ENCODE results near the gene ATP5F1C. TPM values are rescaled to one million over a fixed set of nuclear protein-coding genes. Genes with fewer than 3 reads are reported as not detected.

The ATP5F1C gene
- polyA plus RNA-seq, 1 of the 3 experiments (the other 2 are of a cell fraction): 299 TPM

DNA sequence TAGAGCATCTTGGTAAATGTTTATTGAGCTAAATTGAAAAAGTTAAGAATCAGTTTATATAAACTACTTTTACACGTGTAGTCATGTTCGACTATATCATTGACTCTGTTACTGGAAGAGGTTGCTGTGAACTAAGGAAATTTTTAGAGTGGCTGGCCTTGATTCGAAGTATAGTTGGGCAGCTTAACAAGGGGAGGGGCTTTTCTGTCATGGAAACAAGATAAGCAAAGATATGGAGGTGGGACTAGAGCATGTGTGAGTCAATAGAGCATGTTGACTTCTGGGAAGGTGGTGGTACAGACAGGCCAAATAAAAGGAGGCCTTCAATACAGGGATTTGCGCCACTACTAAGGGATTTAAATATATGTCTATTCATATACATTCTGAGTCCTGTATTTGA lies 7.6 kb downstream of the ATP5F1C start:
- CTCF ChIA-PET: interaction anchor here (0.6 kb wide), 2 partner anchors 17 to 18 kb away, joined by 3 read pairs; no protein-coding TSS in a partner anchor
- WGBS (ENCODE audit: low lambda C conversion rate): 89% methylated on average over 4 of the region's 4 CpGs
- Histone ChIP-seq H3F3A (replicated peaks; ENCODE audit: insufficient read depth) (peaks cover 41% of the 10 kb centered on the region), H3K27me3 (ENCODE audit: insufficient read depth) (no peaks in the 10 kb centered on the region), H3K9ac (no peak overlapping the region), H3K9me2 (no peaks in the 10 kb centered on the region), H3K36me3 (replicated peaks in 1 of 2; ENCODE audit: control insufficient read depth in 1 of 2, insufficient read depth in 2 of 2, low read length in 1 of 2) (peaks cover 39 to 47% of the 10 kb centered on the region in 2 experiments), H3K27ac (ENCODE audit: low read depth in 2 of 2, low read length in 1 of 2) (no peak overlapping the region), H3K9me3 (no peaks in the 10 kb centered on the region), H3K79me2 (ENCODE audit: insufficient read depth) (peaks cover 85% of the 10 kb centered on the region), H4K20me1 (ENCODE audit: insufficient read depth) (peaks cover 47% of the 10 kb centered on the region), H3K4me1 (ENCODE audit: control insufficient read depth in 1 of 2, insufficient read depth in 2 of 2, low read depth in 1 of 2, low read length in 1 of 2) (peaks cover under 1 to 19% of the 10 kb centered on the region in 2 experiments), H2AFZ (ENCODE audit: low read depth) (no peak overlapping the region), H3K4me3 (ENCODE audit: low read depth in 2 of 2, low read length in 1 of 2) (no peak overlapping the region), H3K4me2 (no peak overlapping the region)
- TF ChIP-seq, protein P1, sequence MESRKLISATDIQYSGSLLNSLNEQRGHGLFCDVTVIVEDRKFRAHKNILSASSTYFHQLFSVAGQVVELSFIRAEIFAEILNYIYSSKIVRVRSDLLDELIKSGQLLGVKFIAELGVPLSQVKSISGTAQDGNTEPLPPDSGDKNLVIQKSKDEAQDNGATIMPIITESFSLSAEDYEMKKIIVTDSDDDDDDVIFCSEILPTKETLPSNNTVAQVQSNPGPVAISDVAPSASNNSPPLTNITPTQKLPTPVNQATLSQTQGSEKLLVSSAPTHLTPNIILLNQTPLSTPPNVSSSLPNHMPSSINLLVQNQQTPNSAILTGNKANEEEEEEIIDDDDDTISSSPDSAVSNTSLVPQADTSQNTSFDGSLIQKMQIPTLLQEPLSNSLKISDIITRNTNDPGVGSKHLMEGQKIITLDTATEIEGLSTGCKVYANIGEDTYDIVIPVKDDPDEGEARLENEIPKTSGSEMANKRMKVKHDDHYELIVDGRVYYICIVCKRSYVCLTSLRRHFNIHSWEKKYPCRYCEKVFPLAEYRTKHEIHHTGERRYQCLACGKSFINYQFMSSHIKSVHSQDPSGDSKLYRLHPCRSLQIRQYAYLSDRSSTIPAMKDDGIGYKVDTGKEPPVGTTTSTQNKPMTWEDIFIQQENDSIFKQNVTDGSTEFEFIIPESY (IDR thresholded peaks at IDR 0.05; ENCODE audit: borderline replicate concordance, low read depth): no peak
- no peak for TF ChIP-seq RXRA (IDR thresholded peaks at IDR 0.05; ENCODE audit: borderline replicate concordance, low read depth)
- TF ChIP-seq, protein P2, sequence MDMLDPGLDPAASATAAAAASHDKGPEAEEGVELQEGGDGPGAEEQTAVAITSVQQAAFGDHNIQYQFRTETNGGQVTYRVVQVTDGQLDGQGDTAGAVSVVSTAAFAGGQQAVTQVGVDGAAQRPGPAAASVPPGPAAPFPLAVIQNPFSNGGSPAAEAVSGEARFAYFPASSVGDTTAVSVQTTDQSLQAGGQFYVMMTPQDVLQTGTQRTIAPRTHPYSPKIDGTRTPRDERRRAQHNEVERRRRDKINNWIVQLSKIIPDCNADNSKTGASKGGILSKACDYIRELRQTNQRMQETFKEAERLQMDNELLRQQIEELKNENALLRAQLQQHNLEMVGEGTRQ (IDR thresholded peaks at IDR 0.05; ENCODE audit: borderline replicate concordance, low read depth, low read length): no peak
- TF ChIP-seq EZH2phosphoT487 (IDR thresholded peaks at IDR 0.05; ENCODE audit: borderline replicate concordance, low read depth): no peak
- TF ChIP-seq, protein P3, sequence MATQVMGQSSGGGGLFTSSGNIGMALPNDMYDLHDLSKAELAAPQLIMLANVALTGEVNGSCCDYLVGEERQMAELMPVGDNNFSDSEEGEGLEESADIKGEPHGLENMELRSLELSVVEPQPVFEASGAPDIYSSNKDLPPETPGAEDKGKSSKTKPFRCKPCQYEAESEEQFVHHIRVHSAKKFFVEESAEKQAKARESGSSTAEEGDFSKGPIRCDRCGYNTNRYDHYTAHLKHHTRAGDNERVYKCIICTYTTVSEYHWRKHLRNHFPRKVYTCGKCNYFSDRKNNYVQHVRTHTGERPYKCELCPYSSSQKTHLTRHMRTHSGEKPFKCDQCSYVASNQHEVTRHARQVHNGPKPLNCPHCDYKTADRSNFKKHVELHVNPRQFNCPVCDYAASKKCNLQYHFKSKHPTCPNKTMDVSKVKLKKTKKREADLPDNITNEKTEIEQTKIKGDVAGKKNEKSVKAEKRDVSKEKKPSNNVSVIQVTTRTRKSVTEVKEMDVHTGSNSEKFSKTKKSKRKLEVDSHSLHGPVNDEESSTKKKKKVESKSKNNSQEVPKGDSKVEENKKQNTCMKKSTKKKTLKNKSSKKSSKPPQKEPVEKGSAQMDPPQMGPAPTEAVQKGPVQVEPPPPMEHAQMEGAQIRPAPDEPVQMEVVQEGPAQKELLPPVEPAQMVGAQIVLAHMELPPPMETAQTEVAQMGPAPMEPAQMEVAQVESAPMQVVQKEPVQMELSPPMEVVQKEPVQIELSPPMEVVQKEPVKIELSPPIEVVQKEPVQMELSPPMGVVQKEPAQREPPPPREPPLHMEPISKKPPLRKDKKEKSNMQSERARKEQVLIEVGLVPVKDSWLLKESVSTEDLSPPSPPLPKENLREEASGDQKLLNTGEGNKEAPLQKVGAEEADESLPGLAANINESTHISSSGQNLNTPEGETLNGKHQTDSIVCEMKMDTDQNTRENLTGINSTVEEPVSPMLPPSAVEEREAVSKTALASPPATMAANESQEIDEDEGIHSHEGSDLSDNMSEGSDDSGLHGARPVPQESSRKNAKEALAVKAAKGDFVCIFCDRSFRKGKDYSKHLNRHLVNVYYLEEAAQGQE (IDR thresholded peaks at IDR 0.05; ENCODE audit: low read depth, low read length): no peak
- TF ChIP-seq, protein P4, sequence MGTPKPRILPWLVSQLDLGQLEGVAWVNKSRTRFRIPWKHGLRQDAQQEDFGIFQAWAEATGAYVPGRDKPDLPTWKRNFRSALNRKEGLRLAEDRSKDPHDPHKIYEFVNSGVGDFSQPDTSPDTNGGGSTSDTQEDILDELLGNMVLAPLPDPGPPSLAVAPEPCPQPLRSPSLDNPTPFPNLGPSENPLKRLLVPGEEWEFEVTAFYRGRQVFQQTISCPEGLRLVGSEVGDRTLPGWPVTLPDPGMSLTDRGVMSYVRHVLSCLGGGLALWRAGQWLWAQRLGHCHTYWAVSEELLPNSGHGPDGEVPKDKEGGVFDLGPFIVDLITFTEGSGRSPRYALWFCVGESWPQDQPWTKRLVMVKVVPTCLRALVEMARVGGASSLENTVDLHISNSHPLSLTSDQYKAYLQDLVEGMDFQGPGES (IDR thresholded peaks at IDR 0.05; ENCODE audit: low read depth, low read length): no peak
- TF ChIP-seq EP300 (IDR thresholded peaks at IDR 0.05; ENCODE audit: borderline replicate concordance in 1 of 2, low read depth in 1 of 2, low read length in 1 of 2): no peak
- TF ChIP-seq, protein P5, sequence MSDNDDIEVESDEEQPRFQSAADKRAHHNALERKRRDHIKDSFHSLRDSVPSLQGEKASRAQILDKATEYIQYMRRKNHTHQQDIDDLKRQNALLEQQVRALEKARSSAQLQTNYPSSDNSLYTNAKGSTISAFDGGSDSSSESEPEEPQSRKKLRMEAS (IDR thresholded peaks at IDR 0.05; ENCODE audit: low read depth): no peak
- no peak for TF ChIP-seq FOSL2 (IDR thresholded peaks at IDR 0.05; ENCODE audit: borderline replicate concordance, low read depth)
- TF ChIP-seq NFIC (IDR thresholded peaks at IDR 0.05; ENCODE audit: borderline replicate concordance): no peak
- TF ChIP-seq MXI1 (IDR thresholded peaks at IDR 0.05; ENCODE audit: low read depth, low read length): no peak
- TF ChIP-seq FOXM1 (IDR thresholded peaks at IDR 0.05; ENCODE audit: low read depth): no peak
- TF ChIP-seq MEF2A (IDR thresholded peaks at IDR 0.05; ENCODE audit: borderline replicate concordance, low read depth): no peak
- TF ChIP-seq RCOR1 (IDR thresholded peaks at IDR 0.05; ENCODE audit: low read length): no peak
- TF ChIP-seq ELF1 (IDR thresholded peaks at IDR 0.05): no peak
- no peak for TF ChIP-seq RFX5 (IDR thresholded peaks at IDR 0.05; ENCODE audit: low read length)
- TF ChIP-seq NRF1 (IDR thresholded peaks at IDR 0.05; ENCODE audit: low read depth, low read length): no peak
- TF ChIP-seq CHD2 (IDR thresholded peaks at IDR 0.05; ENCODE audit: low read length, partially characterized antibody): no peak
- peak; percentile 20 for DNase-seq
- POLR2A ChIA-PET: no interaction called here

Data from SK-N-SH (cell line).